ENCODE data around the gene ZKSCAN5.
"Not testable (repeated sequence)": the region's sequence is repeated elsewhere in the genome, so short reads cannot be mapped to it uniquely, and the experiment has no call there.

Gene ZKSCAN5

DNA sequence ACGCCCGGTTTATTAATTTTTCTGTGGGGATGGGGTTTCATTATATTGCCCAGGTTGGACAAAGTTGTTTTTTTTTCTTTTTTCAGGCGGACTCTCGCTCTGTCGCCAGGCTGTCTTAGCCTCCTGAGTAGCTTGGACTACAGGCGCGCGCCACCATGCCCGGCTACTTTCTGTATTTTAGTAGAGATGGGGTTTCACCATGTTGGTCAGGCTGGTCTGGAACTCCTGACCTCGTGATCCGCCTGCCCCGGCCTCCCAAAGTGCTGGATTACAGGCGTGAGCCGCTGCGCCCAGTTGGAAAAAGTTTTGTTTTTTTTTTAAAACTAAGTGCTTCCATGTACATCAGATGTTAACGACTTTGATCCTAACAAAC, 3.8 kb upstream of the ZKSCAN5 start:
- peak overlapping the region; percentile 78 for H3K4me3 ChIP-seq
- DNase-seq (ENCODE audit: low read depth, low spot score) = no peak
- TF ChIP-seq POLR2AphosphoS5 (IDR thresholded peaks at IDR 0.05; ENCODE audit: borderline replicate concordance, low read depth, low read length) = no peak
- TF ChIP-seq FOXP2 (optimal IDR thresholded peaks at IDR 0.05; ENCODE audit: control extremely low read depth, extremely low read length, insufficient read depth) = no peak
- no peak for TF ChIP-seq EZH2 (IDR thresholded peaks at IDR 0.05)
- H3K27ac ChIP-seq = no peak overlapping the region
- peak overlapping the region; percentile 82 for H3K9ac ChIP-seq (ENCODE audit: insufficient read length)
- peaks cover 18% of the 10 kb centered on the region for H3K36me3 ChIP-seq (ENCODE audit: insufficient read depth, low read length)
- H3K9me3 ChIP-seq (ENCODE audit: low read depth, low read length) = no peaks in the 10 kb centered on the region

DNA sequence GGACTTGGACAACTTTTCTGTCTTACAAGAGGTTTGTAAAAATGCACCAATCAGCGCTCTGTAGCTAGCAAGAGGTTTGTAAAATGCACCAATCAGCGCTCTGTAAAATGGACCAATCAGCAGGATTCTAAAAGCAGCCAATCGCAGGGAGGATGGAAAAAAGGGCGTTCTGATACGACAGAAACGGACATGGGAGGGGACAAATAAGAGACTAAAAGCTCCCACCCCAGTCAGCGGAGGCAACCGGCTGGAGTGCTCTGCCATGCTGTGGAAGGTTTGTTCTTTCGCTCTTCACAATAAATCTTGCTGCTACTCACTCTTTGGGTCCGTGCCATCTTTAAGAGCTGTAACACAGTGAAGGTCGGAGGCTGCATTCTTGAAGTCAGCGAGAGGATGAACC, 3.2 kb upstream of the ZKSCAN5 start:
- not testable (repeated sequence) for H3K9ac ChIP-seq (ENCODE audit: insufficient read length); H3K9me3 ChIP-seq (ENCODE audit: low read depth, low read length); H3K27ac ChIP-seq; DNase-seq (ENCODE audit: low read depth, low spot score)
- H3K4me3 ChIP-seq = peak overlapping the region; percentile 78; the same call in 1 of the 2 replicates
- peaks cover 14% of the 10 kb centered on the region for H3K36me3 ChIP-seq (ENCODE audit: insufficient read depth, low read length)

DNA sequence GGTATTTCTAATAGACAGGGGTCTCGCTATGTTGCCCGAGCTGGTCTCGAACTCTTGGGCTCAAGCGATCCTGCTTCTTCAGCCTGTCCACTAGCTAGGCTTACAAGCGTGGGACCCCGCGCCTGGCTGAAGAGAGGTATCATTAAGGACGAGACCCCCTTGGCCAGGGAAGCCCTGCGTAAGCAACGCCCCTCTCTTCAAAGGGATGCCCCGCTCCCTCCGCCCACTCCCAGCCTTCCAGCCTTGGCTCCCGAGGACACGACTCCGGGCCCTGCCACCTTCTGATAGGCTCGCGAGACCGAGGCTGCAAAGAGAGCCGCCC, 220 bp upstream of the ZKSCAN5 start:
- peak; percentile 83 for DNase-seq (ENCODE audit: low read depth, low spot score)
- no peaks in the 10 kb centered on the region for H3K9me3 ChIP-seq (ENCODE audit: low read depth, low read length)
- H3K27ac ChIP-seq = no peak overlapping the region
- peak overlapping the region; percentile 81 for H3K9ac ChIP-seq (ENCODE audit: insufficient read length)
- peak overlapping the region; percentile 83 for H3K4me3 ChIP-seq
- no peaks in the 10 kb centered on the region for H3K36me3 ChIP-seq (ENCODE audit: insufficient read depth, low read length)
- TF ChIP-seq FOXP2 (optimal IDR thresholded peaks at IDR 0.05; ENCODE audit: control extremely low read depth, extremely low read length, insufficient read depth) = no peak
- TF ChIP-seq EZH2 (IDR thresholded peaks at IDR 0.05) = no peak
- TF ChIP-seq POLR2AphosphoS5 (IDR thresholded peaks at IDR 0.05; ENCODE audit: borderline replicate concordance, low read depth, low read length) = 0 out of 2 replicates have a peak, but pooled peaks have one; percentile 22

DNA sequence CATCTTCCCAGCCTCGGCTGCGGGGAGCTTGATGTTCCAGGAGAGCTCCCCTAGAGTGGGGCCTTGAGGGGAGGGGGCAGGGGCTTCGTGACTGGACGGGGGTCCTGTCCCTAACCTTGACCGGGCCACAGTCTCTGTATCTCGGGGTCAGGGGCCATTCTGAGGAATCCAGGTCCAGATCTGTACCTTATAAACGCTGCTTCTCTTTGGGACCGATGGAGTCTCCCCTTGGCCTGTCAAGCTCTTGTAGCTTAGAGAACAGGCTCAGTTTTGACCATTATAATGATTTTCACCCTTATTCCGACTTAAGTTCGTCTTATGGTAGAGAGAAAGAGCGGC, 831 bp downstream of the ZKSCAN5 start:
- Histone ChIP-seq H3K9ac (ENCODE audit: insufficient read length) (peak overlapping the region; percentile 81), H3K4me3 (peak overlapping the region; percentile 83), H3K9me3 (ENCODE audit: low read depth, low read length) (no peaks in the 10 kb centered on the region), H3K27ac (peak overlapping the region; percentile 82; the same call in 1 of the 2 replicates), H3K36me3 (ENCODE audit: insufficient read depth, low read length) (no peaks in the 10 kb centered on the region)
- TF ChIP-seq FOXP2 (optimal IDR thresholded peaks at IDR 0.05; ENCODE audit: control extremely low read depth, extremely low read length, insufficient read depth) = no peak
- no peak for TF ChIP-seq POLR2AphosphoS5 (IDR thresholded peaks at IDR 0.05; ENCODE audit: borderline replicate concordance, low read depth, low read length)
- no peak for TF ChIP-seq EZH2 (IDR thresholded peaks at IDR 0.05)
- no peak for DNase-seq (ENCODE audit: low read depth, low spot score)

DNA sequence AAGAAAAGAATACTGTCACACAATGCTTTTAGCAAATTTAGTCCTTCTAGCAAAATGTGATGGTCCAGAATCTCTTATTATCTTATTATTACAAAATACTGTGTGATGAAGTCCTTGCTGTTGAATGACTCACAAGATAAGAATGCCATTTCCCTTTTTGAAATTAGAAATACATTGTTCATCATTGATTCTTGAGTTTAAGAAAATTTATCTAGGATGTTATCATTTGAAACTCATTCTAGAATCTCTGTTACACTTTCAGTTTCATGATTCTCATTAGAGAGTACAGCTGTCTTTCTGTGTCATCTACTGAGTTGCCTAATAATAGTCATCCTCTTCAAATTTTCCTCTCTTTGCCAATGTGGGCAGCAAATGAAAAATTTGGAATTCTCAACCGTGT, 9.6 kb downstream of the ZKSCAN5 start:
- no peak for DNase-seq (ENCODE audit: low read depth, low spot score)
- H3K4me3 ChIP-seq = no peak overlapping the region
- H3K36me3 ChIP-seq (ENCODE audit: insufficient read depth, low read length) = peaks cover 36% of the 10 kb centered on the region
- no peak overlapping the region for H3K9ac ChIP-seq (ENCODE audit: insufficient read length)
- no peak overlapping the region for H3K27ac ChIP-seq
- no peaks in the 10 kb centered on the region for H3K9me3 ChIP-seq (ENCODE audit: low read depth, low read length)
- TF ChIP-seq EZH2 (IDR thresholded peaks at IDR 0.05) (no peak), FOXP2 (optimal IDR thresholded peaks at IDR 0.05; ENCODE audit: control extremely low read depth, extremely low read length, insufficient read depth) (no peak)

DNA sequence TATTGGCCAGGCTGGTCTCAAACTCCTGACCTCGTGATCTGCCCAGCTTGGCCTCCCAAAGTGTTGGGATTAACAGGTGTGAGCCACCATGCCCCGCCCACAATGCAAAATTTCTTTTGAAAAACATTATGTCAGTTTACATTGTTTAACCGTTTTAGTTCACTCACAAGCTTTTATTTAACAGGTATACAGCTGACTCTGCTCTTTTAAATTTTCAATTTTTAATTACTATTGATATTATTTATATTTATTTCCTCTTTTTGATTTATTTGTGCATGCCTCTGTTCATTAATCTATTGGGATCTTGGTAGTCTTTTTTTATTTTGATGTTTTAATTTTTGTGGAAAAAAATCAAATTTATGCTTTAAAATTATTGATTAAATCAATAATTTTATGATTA, 16.9 kb downstream of the ZKSCAN5 start:
- peaks cover 16% of the 10 kb centered on the region; the same call in 1 of the 2 replicates for H3K36me3 ChIP-seq (ENCODE audit: insufficient read depth, low read length)
- no peak overlapping the region for H3K9ac ChIP-seq (ENCODE audit: insufficient read length)
- TF ChIP-seq POLR2AphosphoS5 (IDR thresholded peaks at IDR 0.05; ENCODE audit: borderline replicate concordance, low read depth, low read length) (no peak), EZH2 (IDR thresholded peaks at IDR 0.05) (no peak), FOXP2 (optimal IDR thresholded peaks at IDR 0.05; ENCODE audit: control extremely low read depth, extremely low read length, insufficient read depth) (no peak)
- H3K9me3 ChIP-seq (ENCODE audit: low read depth, low read length) = no peaks in the 10 kb centered on the region
- no peak for DNase-seq (ENCODE audit: low read depth, low spot score)
- H3K27ac ChIP-seq = no peak overlapping the region
- no peak overlapping the region for H3K4me3 ChIP-seq

GRCh38 chr7:99525713-99526440, 21.4 kb downstream of the ZKSCAN5 start:
- H3K27ac ChIP-seq = no peak overlapping the region
- peaks cover under 1% of the 10 kb centered on the region; the same call in 1 of the 2 replicates for H3K9me3 ChIP-seq (ENCODE audit: low read depth, low read length)
- peaks cover 48% of the 10 kb centered on the region for H3K36me3 ChIP-seq (ENCODE audit: insufficient read depth, low read length)
- H3K4me3 ChIP-seq = no peak overlapping the region
- DNase-seq (ENCODE audit: low read depth, low spot score) = no peak
- no peak overlapping the region for H3K9ac ChIP-seq (ENCODE audit: insufficient read length)
- TF ChIP-seq EZH2 (IDR thresholded peaks at IDR 0.05) (no peak), FOXP2 (optimal IDR thresholded peaks at IDR 0.05; ENCODE audit: control extremely low read depth, extremely low read length, insufficient read depth) (no peak)

DNA sequence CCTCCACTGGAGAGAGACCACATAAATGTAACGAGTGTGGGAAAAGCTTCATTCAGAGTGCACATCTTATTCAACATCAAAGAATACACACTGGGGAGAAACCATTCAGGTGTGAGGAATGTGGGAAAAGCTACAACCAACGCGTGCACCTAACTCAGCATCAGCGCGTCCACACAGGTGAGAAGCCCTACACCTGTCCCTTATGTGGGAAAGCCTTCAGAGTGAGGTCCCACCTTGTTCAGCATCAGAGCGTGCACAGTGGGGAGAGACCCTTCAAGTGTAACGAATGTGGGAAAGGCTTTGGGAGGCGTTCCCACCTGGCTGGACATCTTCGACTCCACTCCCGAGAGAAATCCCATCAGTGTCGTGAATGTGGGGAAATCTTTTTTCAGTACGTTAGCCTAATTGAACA, 26.9 kb downstream of the ZKSCAN5 start:
- Histone ChIP-seq H3K4me3 (no peak overlapping the region), H3K36me3 (ENCODE audit: insufficient read depth, low read length) (peaks cover 61% of the 10 kb centered on the region), H3K9ac (ENCODE audit: insufficient read length) (no peak overlapping the region), H3K27ac (no peak overlapping the region), H3K9me3 (ENCODE audit: low read depth, low read length) (peaks cover 23% of the 10 kb centered on the region)
- TF ChIP-seq FOXP2 (optimal IDR thresholded peaks at IDR 0.05; ENCODE audit: control extremely low read depth, extremely low read length, insufficient read depth) = no peak
- TF ChIP-seq POLR2AphosphoS5 (IDR thresholded peaks at IDR 0.05; ENCODE audit: borderline replicate concordance, low read depth, low read length) = no peak
- no peak for TF ChIP-seq EZH2 (IDR thresholded peaks at IDR 0.05)
- DNase-seq (ENCODE audit: low read depth, low spot score) = no peak

- Histone ChIP-seq H3K27ac (no peak overlapping the region), H3K9ac (ENCODE audit: insufficient read length) (no peak overlapping the region), H3K4me3 (no peak overlapping the region), H3K36me3 (ENCODE audit: insufficient read depth, low read length) (peaks cover 24% of the 10 kb centered on the region), H3K9me3 (ENCODE audit: low read depth, low read length) (peaks cover 23% of the 10 kb centered on the region)
- TF ChIP-seq POLR2AphosphoS5 (IDR thresholded peaks at IDR 0.05; ENCODE audit: borderline replicate concordance, low read depth, low read length) (no peak), FOXP2 (optimal IDR thresholded peaks at IDR 0.05; ENCODE audit: control extremely low read depth, extremely low read length, insufficient read depth) (no peak), EZH2 (IDR thresholded peaks at IDR 0.05) (no peak)
- no peak for DNase-seq (ENCODE audit: low read depth, low spot score)
Observed at GRCh38 chr7:99535667-99536066, 31.2 kb downstream of the ZKSCAN5 start.

Measured in SK-N-MC (cell line).